ENCODE results near the gene CEP126.

Gene CEP126

DNA sequence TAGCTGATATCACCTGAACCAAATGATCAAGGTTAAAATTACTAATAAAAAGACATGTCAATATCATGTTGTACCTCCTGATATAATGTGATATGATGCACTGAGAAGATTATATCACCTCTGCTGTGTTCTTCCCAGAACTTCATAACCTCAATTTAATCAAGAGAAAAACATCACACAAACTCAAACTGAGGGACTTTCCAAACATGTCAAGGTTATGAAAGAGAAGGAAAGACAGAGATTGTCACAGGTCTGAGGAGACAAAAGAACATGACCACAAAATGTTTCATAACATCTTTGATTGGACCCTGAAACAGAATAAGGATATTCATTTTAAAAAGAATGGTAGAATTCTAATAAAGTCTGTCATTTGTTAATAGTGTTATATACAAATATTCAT is 89.4 kb downstream of the CEP126 start:
- POLR2A ChIA-PET: no interaction called here
- CTCF ChIA-PET: interaction anchor here (1.4 to 10.7 kb wide), 2 partner anchors 141 to 157 kb away, joined by 3 to 196 read pairs; no protein-coding TSS in a partner anchor
- no peaks in the 10 kb centered on the region for H3K4me1 ChIP-seq (ENCODE audit: control insufficient read depth, insufficient read depth, low read length)
- no peaks in the 10 kb centered on the region for H3K9me3 ChIP-seq (ENCODE audit: control insufficient read depth, insufficient read depth, low read depth, low read length)
- TF ChIP-seq ZNF16 (tag by site-specific recombination; IDR thresholded peaks at IDR 0.05; ENCODE audit: low read depth): no peak
- TF ChIP-seq, protein P1, sequence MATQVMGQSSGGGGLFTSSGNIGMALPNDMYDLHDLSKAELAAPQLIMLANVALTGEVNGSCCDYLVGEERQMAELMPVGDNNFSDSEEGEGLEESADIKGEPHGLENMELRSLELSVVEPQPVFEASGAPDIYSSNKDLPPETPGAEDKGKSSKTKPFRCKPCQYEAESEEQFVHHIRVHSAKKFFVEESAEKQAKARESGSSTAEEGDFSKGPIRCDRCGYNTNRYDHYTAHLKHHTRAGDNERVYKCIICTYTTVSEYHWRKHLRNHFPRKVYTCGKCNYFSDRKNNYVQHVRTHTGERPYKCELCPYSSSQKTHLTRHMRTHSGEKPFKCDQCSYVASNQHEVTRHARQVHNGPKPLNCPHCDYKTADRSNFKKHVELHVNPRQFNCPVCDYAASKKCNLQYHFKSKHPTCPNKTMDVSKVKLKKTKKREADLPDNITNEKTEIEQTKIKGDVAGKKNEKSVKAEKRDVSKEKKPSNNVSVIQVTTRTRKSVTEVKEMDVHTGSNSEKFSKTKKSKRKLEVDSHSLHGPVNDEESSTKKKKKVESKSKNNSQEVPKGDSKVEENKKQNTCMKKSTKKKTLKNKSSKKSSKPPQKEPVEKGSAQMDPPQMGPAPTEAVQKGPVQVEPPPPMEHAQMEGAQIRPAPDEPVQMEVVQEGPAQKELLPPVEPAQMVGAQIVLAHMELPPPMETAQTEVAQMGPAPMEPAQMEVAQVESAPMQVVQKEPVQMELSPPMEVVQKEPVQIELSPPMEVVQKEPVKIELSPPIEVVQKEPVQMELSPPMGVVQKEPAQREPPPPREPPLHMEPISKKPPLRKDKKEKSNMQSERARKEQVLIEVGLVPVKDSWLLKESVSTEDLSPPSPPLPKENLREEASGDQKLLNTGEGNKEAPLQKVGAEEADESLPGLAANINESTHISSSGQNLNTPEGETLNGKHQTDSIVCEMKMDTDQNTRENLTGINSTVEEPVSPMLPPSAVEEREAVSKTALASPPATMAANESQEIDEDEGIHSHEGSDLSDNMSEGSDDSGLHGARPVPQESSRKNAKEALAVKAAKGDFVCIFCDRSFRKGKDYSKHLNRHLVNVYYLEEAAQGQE (tag by site-specific recombination; IDR thresholded peaks at IDR 0.05): no peak
- no peak for TF ChIP-seq TRIM28 (IDR thresholded peaks at IDR 0.05; ENCODE audit: borderline replicate concordance, low read length)
- TF ChIP-seq ZBTB7A (tag by site-specific recombination; IDR thresholded peaks at IDR 0.05; ENCODE audit: low read depth): no peak
- no peak for TF ChIP-seq ZBTB8A (tag by site-specific recombination; IDR thresholded peaks at IDR 0.05)
- TF ChIP-seq, protein P2, sequence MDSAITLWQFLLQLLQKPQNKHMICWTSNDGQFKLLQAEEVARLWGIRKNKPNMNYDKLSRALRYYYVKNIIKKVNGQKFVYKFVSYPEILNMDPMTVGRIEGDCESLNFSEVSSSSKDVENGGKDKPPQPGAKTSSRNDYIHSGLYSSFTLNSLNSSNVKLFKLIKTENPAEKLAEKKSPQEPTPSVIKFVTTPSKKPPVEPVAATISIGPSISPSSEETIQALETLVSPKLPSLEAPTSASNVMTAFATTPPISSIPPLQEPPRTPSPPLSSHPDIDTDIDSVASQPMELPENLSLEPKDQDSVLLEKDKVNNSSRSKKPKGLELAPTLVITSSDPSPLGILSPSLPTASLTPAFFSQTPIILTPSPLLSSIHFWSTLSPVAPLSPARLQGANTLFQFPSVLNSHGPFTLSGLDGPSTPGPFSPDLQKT (IDR thresholded peaks at IDR 0.05; ENCODE audit: borderline replicate concordance, low read depth, low read length): no peak
- TF ChIP-seq, protein P3, sequence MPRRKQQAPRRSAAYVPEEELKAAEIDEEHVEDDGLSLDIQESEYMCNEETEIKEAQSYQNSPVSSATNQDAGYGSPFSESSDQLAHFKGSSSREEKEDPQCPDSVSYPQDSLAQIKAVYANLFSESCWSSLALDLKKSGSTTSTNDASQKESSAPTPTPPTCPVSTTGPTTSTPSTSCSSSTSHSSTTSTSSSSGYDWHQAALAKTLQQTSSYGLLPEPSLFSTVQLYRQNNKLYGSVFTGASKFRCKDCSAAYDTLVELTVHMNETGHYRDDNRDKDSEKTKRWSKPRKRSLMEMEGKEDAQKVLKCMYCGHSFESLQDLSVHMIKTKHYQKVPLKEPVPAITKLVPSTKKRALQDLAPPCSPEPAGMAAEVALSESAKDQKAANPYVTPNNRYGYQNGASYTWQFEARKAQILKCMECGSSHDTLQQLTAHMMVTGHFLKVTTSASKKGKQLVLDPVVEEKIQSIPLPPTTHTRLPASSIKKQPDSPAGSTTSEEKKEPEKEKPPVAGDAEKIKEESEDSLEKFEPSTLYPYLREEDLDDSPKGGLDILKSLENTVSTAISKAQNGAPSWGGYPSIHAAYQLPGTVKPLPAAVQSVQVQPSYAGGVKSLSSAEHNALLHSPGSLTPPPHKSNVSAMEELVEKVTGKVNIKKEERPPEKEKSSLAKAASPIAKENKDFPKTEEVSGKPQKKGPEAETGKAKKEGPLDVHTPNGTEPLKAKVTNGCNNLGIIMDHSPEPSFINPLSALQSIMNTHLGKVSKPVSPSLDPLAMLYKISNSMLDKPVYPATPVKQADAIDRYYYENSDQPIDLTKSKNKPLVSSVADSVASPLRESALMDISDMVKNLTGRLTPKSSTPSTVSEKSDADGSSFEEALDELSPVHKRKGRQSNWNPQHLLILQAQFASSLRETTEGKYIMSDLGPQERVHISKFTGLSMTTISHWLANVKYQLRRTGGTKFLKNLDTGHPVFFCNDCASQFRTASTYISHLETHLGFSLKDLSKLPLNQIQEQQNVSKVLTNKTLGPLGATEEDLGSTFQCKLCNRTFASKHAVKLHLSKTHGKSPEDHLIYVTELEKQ (tag by site-specific recombination; IDR thresholded peaks at IDR 0.05; ENCODE audit: borderline replicate concordance): no peak
- no peaks in the 10 kb centered on the region for H3K36me3 ChIP-seq (ENCODE audit: control insufficient read depth in 2 of 2, insufficient read depth in 1 of 2, low read length in 2 of 2)
- H3K4me3 ChIP-seq (ENCODE audit: low read depth, low read length): no peak overlapping the region
- H3K27ac ChIP-seq (ENCODE audit: extremely low read depth, low read depth, low read length): no peak overlapping the region

DNA sequence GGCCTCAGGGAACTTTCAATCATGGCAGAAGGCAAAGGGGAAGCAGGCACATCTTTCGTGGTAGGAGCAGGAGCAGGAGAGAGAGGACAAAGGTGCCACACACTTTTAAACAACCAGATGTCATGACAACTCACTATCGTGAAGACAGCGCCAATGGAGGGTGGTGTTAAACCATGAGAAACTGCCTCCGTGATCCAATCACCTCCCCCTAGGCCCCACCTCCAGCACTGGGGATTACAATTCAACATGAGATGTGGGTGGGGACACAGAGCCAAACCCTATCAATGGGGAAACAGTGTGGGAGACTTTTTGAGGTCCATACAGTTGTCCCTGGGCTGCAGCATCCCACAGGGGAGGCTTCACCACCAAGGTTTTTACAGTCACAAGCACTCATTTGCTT is 90.5 kb downstream of the CEP126 start:
- TF ChIP-seq ZNF214 (tag by site-specific recombination; IDR thresholded peaks at IDR 0.05; ENCODE audit: borderline replicate concordance) (no peak), ZNF664 (tag by site-specific recombination; IDR thresholded peaks at IDR 0.05) (no peak), ZNF629 (tag by site-specific recombination; IDR thresholded peaks at IDR 0.05) (no peak), SALL2 (tag by site-specific recombination; IDR thresholded peaks at IDR 0.05; ENCODE audit: borderline replicate concordance) (no peak), ZNF510 (tag by site-specific recombination; IDR thresholded peaks at IDR 0.05; ENCODE audit: insufficient replicate concordance) (no peak), ZBTB21 (tag by site-specific recombination; IDR thresholded peaks at IDR 0.05) (no peak), ZNF585B (tag by site-specific recombination; IDR thresholded peaks at IDR 0.05) (no peak), ZNF37A (tag by site-specific recombination; IDR thresholded peaks at IDR 0.05) (no peak), ZNF140 (tag by site-specific recombination; IDR thresholded peaks at IDR 0.05) (no peak), KLF16 (tag by site-specific recombination; IDR thresholded peaks at IDR 0.05) (no peak), ZNF791 (tag by site-specific recombination; IDR thresholded peaks at IDR 0.05) (no peak), SETDB1 (IDR thresholded peaks at IDR 0.05; ENCODE audit: insufficient read length, low read length) (no peak), ZNF560 (tag by site-specific recombination; IDR thresholded peaks at IDR 0.05; ENCODE audit: borderline replicate concordance) (no peak), SCRT1 (tag by site-specific recombination; IDR thresholded peaks at IDR 0.05; ENCODE audit: borderline replicate concordance) (no peak)
- TF ChIP-seq, protein P4, sequence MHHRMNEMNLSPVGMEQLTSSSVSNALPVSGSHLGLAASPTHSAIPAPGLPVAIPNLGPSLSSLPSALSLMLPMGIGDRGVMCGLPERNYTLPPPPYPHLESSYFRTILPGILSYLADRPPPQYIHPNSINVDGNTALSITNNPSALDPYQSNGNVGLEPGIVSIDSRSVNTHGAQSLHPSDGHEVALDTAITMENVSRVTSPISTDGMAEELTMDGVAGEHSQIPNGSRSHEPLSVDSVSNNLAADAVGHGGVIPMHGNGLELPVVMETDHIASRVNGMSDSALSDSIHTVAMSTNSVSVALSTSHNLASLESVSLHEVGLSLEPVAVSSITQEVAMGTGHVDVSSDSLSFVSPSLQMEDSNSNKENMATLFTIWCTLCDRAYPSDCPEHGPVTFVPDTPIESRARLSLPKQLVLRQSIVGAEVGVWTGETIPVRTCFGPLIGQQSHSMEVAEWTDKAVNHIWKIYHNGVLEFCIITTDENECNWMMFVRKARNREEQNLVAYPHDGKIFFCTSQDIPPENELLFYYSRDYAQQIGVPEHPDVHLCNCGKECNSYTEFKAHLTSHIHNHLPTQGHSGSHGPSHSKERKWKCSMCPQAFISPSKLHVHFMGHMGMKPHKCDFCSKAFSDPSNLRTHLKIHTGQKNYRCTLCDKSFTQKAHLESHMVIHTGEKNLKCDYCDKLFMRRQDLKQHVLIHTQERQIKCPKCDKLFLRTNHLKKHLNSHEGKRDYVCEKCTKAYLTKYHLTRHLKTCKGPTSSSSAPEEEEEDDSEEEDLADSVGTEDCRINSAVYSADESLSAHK (tag by site-specific recombination; IDR thresholded peaks at IDR 0.05): no peak
- no peaks in the 10 kb centered on the region for H3K9me3 ChIP-seq (ENCODE audit: control insufficient read depth, insufficient read depth, low read depth, low read length)
- CTCF ChIA-PET: interaction anchor here (0.7 to 10.7 kb wide), 5 partner anchors 10 to 385 kb away, joined by 3 to 196 read pairs (median 5); no protein-coding TSS in a partner anchor
- POLR2A ChIA-PET: no interaction called here
- no peak overlapping the region for H3K4me3 ChIP-seq (ENCODE audit: low read depth, low read length)
- no peaks in the 10 kb centered on the region for H3K4me1 ChIP-seq (ENCODE audit: control insufficient read depth, insufficient read depth, low read length)
- no peaks in the 10 kb centered on the region for H3K36me3 ChIP-seq (ENCODE audit: control insufficient read depth in 2 of 2, insufficient read depth in 1 of 2, low read length in 2 of 2)
- H3K27ac ChIP-seq (ENCODE audit: extremely low read depth, low read depth, low read length): no peak overlapping the region

Measured in HEK293 (cell line).